ENCODE data around the gene IFT80. TPM values are rescaled to one million over a fixed set of nuclear protein-coding genes. Genes with fewer than 3 reads are reported as not detected.
A peak's percentile ranks its signal among the peaks of the same experiment; 100 is the strongest.

The IFT80 gene
- total and polyA plus RNA-seq, 9 of the 15 experiments (the other 6 are each of a cell fraction or from before 2014, with no cell fraction given): 6.7 to 21.1 (median 16.4) TPM

GRCh38 chr3:160225176-160226025 lies 173.6 kb downstream of the IFT80 start, which contains the start of gene C3orf80 (continued):
- TF ChIP-seq CEBPZ (IDR thresholded peaks at IDR 0.05; ENCODE audit: borderline replicate concordance, low read depth, low read length) (no peak), SMC3 (conservative IDR thresholded peaks at IDR 0.05; ENCODE audit: insufficient read depth, low read depth, low read length) (0 out of 2 replicates have a peak, but pooled peaks have one; percentile 18), CBFB (CRISPR knock-in tag; IDR thresholded peaks at IDR 0.05) (no peak), ZBED1 (IDR thresholded peaks at IDR 0.05) (no peak), SIX5 (IDR thresholded peaks at IDR 0.05; ENCODE audit: borderline replicate concordance in 1 of 2, insufficient read depth in 1 of 2, low read depth in 1 of 2, low read length in 2 of 2) (no peak), RFX7 (CRISPR knock-in tag; IDR thresholded peaks at IDR 0.05) (no peak), PTTG1 (tag; IDR thresholded peaks at IDR 0.05; ENCODE audit: low read depth) (no peak), MLX (CRISPR knock-in tag; conservative IDR thresholded peaks at IDR 0.05) (no peak), FOXA1 (IDR thresholded peaks at IDR 0.05; ENCODE audit: borderline replicate concordance) (no peak), ZNF766 (CRISPR knock-in tag; conservative IDR thresholded peaks at IDR 0.05) (no peak), NFATC3 (IDR thresholded peaks at IDR 0.05) (no peak), RFX1 (IDR thresholded peaks at IDR 0.05) (no peak), CCAR2 (IDR thresholded peaks at IDR 0.05; ENCODE audit: low read depth, low read length) (no peak), TFAM (CRISPR knock-in tag; conservative IDR thresholded peaks at IDR 0.05) (no peak), KHSRP (IDR thresholded peaks at IDR 0.05) (no peak), RAD51 (IDR thresholded peaks at IDR 0.05; ENCODE audit: borderline replicate concordance, low read depth) (no peak), KLF16 (IDR thresholded peaks at IDR 0.05) (no peak), NR3C1 (CRISPR knock-in tag; IDR thresholded peaks at IDR 0.05) (no peak), HNRNPL (IDR thresholded peaks at IDR 0.05; ENCODE audit: low read depth, low read length) (peak; percentile 58; the same call in 1 of the 2 replicates), ILK (tag; IDR thresholded peaks at IDR 0.05; ENCODE audit: borderline replicate concordance, low read depth) (no peak), HCFC1 (IDR thresholded peaks at IDR 0.05; ENCODE audit: low read depth, low read length) (no peak), KLF13 (tag; IDR thresholded peaks at IDR 0.05; ENCODE audit: borderline replicate concordance, low read depth) (no peak), KAT7 (CRISPR knock-in tag; IDR thresholded peaks at IDR 0.05; ENCODE audit: borderline replicate concordance) (no peak), SETDB1 (IDR thresholded peaks at IDR 0.05; ENCODE audit: low read length) (no peak), NCOA6 (IDR thresholded peaks at IDR 0.05) (no peak), RBBP5 (IDR thresholded peaks at IDR 0.05; ENCODE audit: borderline replicate concordance, insufficient read depth, low read length, poor library complexity, severe bottlenecking) (peak; percentile 53)

Measured in K562 (cell line).